ENCODE data around the gene EVI5L. TPM values are rescaled to one million over a fixed set of nuclear protein-coding genes. Genes with fewer than 3 reads are reported as not detected.
A peak's percentile ranks its signal among the peaks of the same experiment; 100 is the strongest.
"Not testable (repeated sequence)": the region's sequence is repeated elsewhere in the genome, so short reads cannot be mapped to it uniquely, and the experiment has no call there.

Gene EVI5L
- total RNA-seq, 1 donor from 2014 or later, result 19.0 TPM

DNA sequence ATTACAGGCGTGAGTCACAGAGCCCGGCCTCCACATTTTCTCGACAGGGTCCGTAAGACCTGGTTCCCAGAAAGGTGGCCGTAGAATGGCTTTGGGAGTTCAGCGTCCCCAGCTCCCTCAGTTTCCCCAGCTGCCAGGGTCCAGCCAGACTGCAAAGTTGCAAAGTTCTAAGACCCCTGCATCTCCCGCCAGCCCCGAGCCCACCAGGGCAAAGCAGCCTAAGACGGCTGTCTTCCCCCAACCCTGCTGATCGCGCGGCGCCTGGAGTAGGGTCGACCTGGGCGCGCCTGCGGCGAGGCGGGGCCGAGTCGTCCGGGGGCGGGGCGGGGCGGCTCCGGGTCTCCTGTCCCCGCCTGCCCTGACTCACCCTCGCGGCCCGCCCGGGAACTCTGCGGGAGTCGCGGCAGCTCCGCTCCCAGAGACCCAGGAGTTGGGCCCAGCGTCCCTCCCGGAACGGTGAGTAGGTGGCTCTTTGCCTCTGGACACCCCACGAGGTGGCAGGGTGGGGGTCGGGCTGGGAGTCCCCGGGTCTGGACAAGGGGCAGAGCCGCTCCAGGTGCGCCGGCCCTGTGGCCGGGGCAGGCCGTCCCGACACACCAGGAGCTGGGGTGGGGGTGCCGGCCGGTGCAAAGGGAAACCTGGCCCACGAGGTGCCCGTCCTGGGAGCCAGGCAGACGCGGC is 58.3 kb downstream of the EVI5L start, which contains the start of gene LRRC8E:
Gene LRRC8E (plus strand): TSS at position 366 of the 681 bp plus-strand sequence. CDS start 7,094 bp downstream, outside the sequence.
- Mint-ChIP-seq H3K9me3 (no peaks in the 10 kb centered on the region), H3K27me3 (peaks cover 15% of the 10 kb centered on the region), H3K36me3 (no peaks in the 10 kb centered on the region), H3K4me3 (peak within 1 kb of the TSS; percentile 75), H3K4me1 (ENCODE audit: unreplicated experiment) (no peaks in the 10 kb centered on the region), H3K27ac (no peak within 1 kb of the TSS)
- no peak for TF ChIP-seq CTCF (conservative IDR thresholded peaks at IDR 0.05)
- no peak for DNase-seq (ENCODE audit: extremely low spot score, unreplicated experiment)

- H3K9me3 Mint-ChIP-seq, result no peaks in the 10 kb centered on the region
- peaks cover 15% of the 10 kb centered on the region for H3K27me3 Mint-ChIP-seq
- no peaks in the 10 kb centered on the region for H3K4me1 Mint-ChIP-seq (ENCODE audit: unreplicated experiment)
- H3K4me3 Mint-ChIP-seq, result peak overlapping the region; percentile 75
- H3K36me3 Mint-ChIP-seq, result no peaks in the 10 kb centered on the region
- no peak for DNase-seq (ENCODE audit: extremely low spot score, unreplicated experiment)
- no peak for TF ChIP-seq CTCF (conservative IDR thresholded peaks at IDR 0.05)
- no peak overlapping the region for H3K27ac Mint-ChIP-seq
Observed at GRCh38 chr19:7888826-7889217, 58.8 kb downstream of the EVI5L start.

DNA sequence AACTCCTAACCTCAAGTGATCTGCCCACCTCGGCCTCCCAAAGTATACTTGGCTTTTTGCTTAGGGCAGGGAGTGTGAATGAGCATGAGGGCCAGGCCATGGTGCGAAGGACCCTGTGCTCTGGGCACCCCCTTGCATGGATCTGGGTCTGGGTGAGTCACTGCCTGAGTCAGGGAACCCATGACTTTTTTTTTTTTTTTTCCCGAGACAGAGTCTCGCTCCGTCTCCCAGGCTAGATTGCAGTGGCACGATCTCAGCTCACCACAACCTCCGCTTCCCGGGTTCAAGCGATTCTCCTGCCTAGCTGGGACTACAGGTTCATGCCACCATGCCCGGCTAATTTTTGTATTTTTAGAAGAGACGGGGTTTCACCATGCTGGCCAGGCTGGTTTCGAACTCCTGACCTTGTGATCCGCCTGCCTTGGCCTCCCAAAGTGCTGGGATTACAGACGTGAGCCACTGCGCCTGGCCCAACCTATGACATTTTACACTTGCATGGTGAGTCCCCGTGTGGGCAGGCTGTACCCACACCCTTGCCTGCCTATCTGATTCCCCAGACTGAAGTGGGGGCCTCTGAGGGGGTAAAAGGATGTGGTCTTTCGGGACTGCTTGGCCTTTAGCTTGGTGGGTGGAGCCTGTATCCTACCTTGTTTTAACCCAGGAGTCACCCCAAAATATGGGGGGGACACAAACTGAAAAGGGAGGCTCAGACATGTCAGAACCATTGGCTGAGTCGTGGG is 63.5 kb downstream of the EVI5L start:
- not testable (repeated sequence) for H3K36me3 Mint-ChIP-seq; DNase-seq (ENCODE audit: extremely low spot score, unreplicated experiment); H3K27ac Mint-ChIP-seq; H3K27me3 Mint-ChIP-seq; H3K9me3 Mint-ChIP-seq; H3K4me1 Mint-ChIP-seq (ENCODE audit: unreplicated experiment); H3K4me3 Mint-ChIP-seq

- TF ChIP-seq CTCF (conservative IDR thresholded peaks at IDR 0.05), result no peak
- Mint-ChIP-seq H3K4me3 (peak overlapping the region; percentile 34), H3K27ac (peak overlapping the region; percentile 53)
Observed at GRCh38 chr19:7894612-7895309, 64.7 kb downstream of the EVI5L start.

GRCh38 chr19:7895565-7895964 is 65.5 kb downstream of the EVI5L start:
- peaks cover 5% of the 10 kb centered on the region for H3K27me3 Mint-ChIP-seq
- no peak for TF ChIP-seq CTCF (conservative IDR thresholded peaks at IDR 0.05)

More at GRCh38 chr19:7894612-7895309, 64.7 kb downstream of the EVI5L start:
- Mint-ChIP-seq H3K4me1 (ENCODE audit: unreplicated experiment) (peaks cover 4% of the 10 kb centered on the region), H3K9me3 (no peaks in the 10 kb centered on the region), H3K27me3 (peaks cover 5% of the 10 kb centered on the region), H3K36me3 (no peaks in the 10 kb centered on the region)
- no peak for DNase-seq (ENCODE audit: extremely low spot score, unreplicated experiment)

More at GRCh38 chr19:7895565-7895964, 65.5 kb downstream of the EVI5L start:
- no peak overlapping the region for H3K27ac Mint-ChIP-seq
- peaks cover 4% of the 10 kb centered on the region for H3K4me1 Mint-ChIP-seq (ENCODE audit: unreplicated experiment)
- no peaks in the 10 kb centered on the region for H3K36me3 Mint-ChIP-seq
- H3K9me3 Mint-ChIP-seq, result no peaks in the 10 kb centered on the region
- no peak overlapping the region for H3K4me3 Mint-ChIP-seq
- no peak for DNase-seq (ENCODE audit: extremely low spot score, unreplicated experiment)

Measured in type B pancreatic cell (in vitro differentiated cells).